Muscle layer of colon (tissue), 2 donors: ENCODE measurements around the gene DPEP1.

Source experiments
- H3K27ac ChIP-seq: one replicate; pipeline ENCODE4 v1.7.0; 2013; ENCODE audit warnings: low read depth, mild to moderate bottlenecking, low read length, moderate library complexity
- H3K27me3 ChIP-seq, 2 donors: one replicate each; pipeline ENCODE4 v1.7.0; 2013; ENCODE audit warnings: low read length in 2 of 2, mild to moderate bottlenecking in 2 of 2; ENCODE audit not compliant: insufficient read depth in 2 of 2, control insufficient read depth in 1 of 2
- H3K36me3 ChIP-seq: one replicate; pipeline ENCODE4 v1.7.0; 2013; ENCODE audit warnings: mild to moderate bottlenecking, low read length; ENCODE audit not compliant: insufficient read depth
- H3K4me1 ChIP-seq: one replicate; pipeline ENCODE4 v1.7.0; 2013; ENCODE audit warnings: mild to moderate bottlenecking, low read length; ENCODE audit not compliant: insufficient read depth
- H3K4me3 ChIP-seq, 2 donors: one replicate each; pipeline ENCODE4 v1.7.0; 2013; ENCODE audit warnings: low read length in 2 of 2, low read depth in 1 of 2, mild to moderate bottlenecking in 1 of 2, moderate library complexity in 1 of 2
- H3K9ac ChIP-seq: one replicate; pipeline ENCODE4 v1.7.0; 2013; ENCODE audit warnings: low read length
- H3K9me3 ChIP-seq: one replicate; pipeline ENCODE4 v1.7.0; 2013; ENCODE audit warnings: mild to moderate bottlenecking, low read length
- donor health status: abdominal sarcoma.
- donor health status: Adenocarcinoma of cecum.

DPEP1 gene

GRCh38 chr16:89593841-89594240 is 19.6 kb upstream of the DPEP1 start:
- no peak overlapping the region for H3K27ac ChIP-seq
- H3K4me1 ChIP-seq = no peaks in the 10 kb centered on the region
- no peaks in the 10 kb centered on the region for H3K9me3 ChIP-seq
- no peak overlapping the region for H3K9ac ChIP-seq
- no peaks in the 10 kb centered on the region for H3K36me3 ChIP-seq
- H3K27me3 ChIP-seq = no peaks in the 10 kb centered on the region
- H3K4me3 ChIP-seq = no peak overlapping the region

GRCh38 chr16:89595330-89596060 is 17.9 kb upstream of the DPEP1 start:
- H3K9me3 ChIP-seq = no peaks in the 10 kb centered on the region
- no peak overlapping the region for H3K9ac ChIP-seq
- no peak overlapping the region for H3K27ac ChIP-seq
- no peaks in the 10 kb centered on the region for H3K27me3 ChIP-seq
- no peak overlapping the region for H3K4me3 ChIP-seq
- H3K36me3 ChIP-seq = no peaks in the 10 kb centered on the region
- H3K4me1 ChIP-seq = no peaks in the 10 kb centered on the region

- Histone ChIP-seq H3K9ac (no peak overlapping the region), H3K9me3 (no peaks in the 10 kb centered on the region), H3K27me3 (no peaks in the 10 kb centered on the region), H3K4me3 (no peak overlapping the region), H3K4me1 (no peaks in the 10 kb centered on the region), H3K36me3 (no peaks in the 10 kb centered on the region), H3K27ac (no peak overlapping the region)
These were observed 17.3 kb upstream of the DPEP1 start for GRCh38 chr16:89596061-89596689.

- Histone ChIP-seq H3K4me1 (no peaks in the 10 kb centered on the region), H3K4me3 (no peak overlapping the region), H3K27ac (no peak overlapping the region), H3K27me3 (peaks cover 0 to under 1% of the 10 kb centered on the region in 2 donors), H3K9me3 (no peaks in the 10 kb centered on the region), H3K36me3 (no peaks in the 10 kb centered on the region), H3K9ac (no peak overlapping the region)
These were observed 16.3 kb upstream of the DPEP1 start for GRCh38 chr16:89596957-89597649.

GRCh38 chr16:89598199-89598598 is 15.2 kb upstream of the DPEP1 start:
- Histone ChIP-seq H3K27ac (no peak overlapping the region), H3K27me3 (peaks cover 0 to 4% of the 10 kb centered on the region in 2 donors), H3K9ac (no peak overlapping the region), H3K4me3 (no peak overlapping the region), H3K9me3 (no peaks in the 10 kb centered on the region), H3K36me3 (no peaks in the 10 kb centered on the region), H3K4me1 (no peaks in the 10 kb centered on the region)

GRCh38 chr16:89599451-89599858 is 14.0 kb upstream of the DPEP1 start:
- no peaks in the 10 kb centered on the region for H3K36me3 ChIP-seq
- no peak overlapping the region for H3K27ac ChIP-seq
- H3K27me3 ChIP-seq = peaks cover 0 to 4% of the 10 kb centered on the region in 2 donors

GRCh38 chr16:89599902-89600301 is 13.5 kb upstream of the DPEP1 start:
- Histone ChIP-seq H3K9ac (no peak overlapping the region), H3K27me3 (peaks cover 0 to 4% of the 10 kb centered on the region in 2 donors), H3K4me1 (no peaks in the 10 kb centered on the region), H3K4me3 (no peak overlapping the region), H3K27ac (no peak overlapping the region), H3K36me3 (no peaks in the 10 kb centered on the region), H3K9me3 (no peaks in the 10 kb centered on the region)

More at GRCh38 chr16:89599451-89599858, 14.0 kb upstream of the DPEP1 start:
- H3K4me3 ChIP-seq = no peak overlapping the region
- H3K9me3 ChIP-seq = no peaks in the 10 kb centered on the region
- no peak overlapping the region for H3K9ac ChIP-seq
- no peaks in the 10 kb centered on the region for H3K4me1 ChIP-seq

GRCh38 chr16:89600427-89600826 is 13.0 kb upstream of the DPEP1 start:
- Histone ChIP-seq H3K9ac (no peak overlapping the region), H3K27me3 (peaks cover 0 to 4% of the 10 kb centered on the region in 2 donors), H3K36me3 (no peaks in the 10 kb centered on the region), H3K4me3 (no peak overlapping the region), H3K27ac (no peak overlapping the region), H3K9me3 (no peaks in the 10 kb centered on the region), H3K4me1 (no peaks in the 10 kb centered on the region)

- Histone ChIP-seq H3K9ac (no peak overlapping the region), H3K36me3 (no peaks in the 10 kb centered on the region), H3K27me3 (peaks cover 0 to 8% of the 10 kb centered on the region in 2 donors), H3K4me3 (no peak overlapping the region), H3K4me1 (no peaks in the 10 kb centered on the region), H3K9me3 (no peaks in the 10 kb centered on the region), H3K27ac (no peak overlapping the region)
These were observed 12.5 kb upstream of the DPEP1 start for GRCh38 chr16:89600956-89601355.

- H3K9me3 ChIP-seq = no peaks in the 10 kb centered on the region
- no peak overlapping the region for H3K4me3 ChIP-seq
- H3K36me3 ChIP-seq = no peaks in the 10 kb centered on the region
- H3K27ac ChIP-seq = no peak overlapping the region
- peaks cover 0 to 8% of the 10 kb centered on the region in 2 donors for H3K27me3 ChIP-seq
- no peak overlapping the region for H3K9ac ChIP-seq
- no peaks in the 10 kb centered on the region for H3K4me1 ChIP-seq
These were observed 11.6 kb upstream of the DPEP1 start for GRCh38 chr16:89601906-89602272.

- Histone ChIP-seq H3K9ac (no peak overlapping the region), H3K36me3 (no peaks in the 10 kb centered on the region), H3K27me3 (peaks cover 0 to 8% of the 10 kb centered on the region in 2 donors), H3K4me1 (no peaks in the 10 kb centered on the region), H3K27ac (no peak overlapping the region), H3K9me3 (no peaks in the 10 kb centered on the region), H3K4me3 (no peak overlapping the region)
These were observed 11.0 kb upstream of the DPEP1 start for GRCh38 chr16:89602273-89602951.
